Measurements from ENCODE around the gene FARSA. TPM values are rescaled to one million over a fixed set of nuclear protein-coding genes. Genes with fewer than 3 reads are reported as not detected.
A peak's percentile ranks its signal among the peaks of the same experiment; 100 is the strongest.

The FARSA gene
- total and polyA plus RNA-seq, 10 of the 15 experiments (the other 5 are each of a cell fraction or from before 2014, with no cell fraction given): 20.3 to 212 (median 76.4) TPM

DNA sequence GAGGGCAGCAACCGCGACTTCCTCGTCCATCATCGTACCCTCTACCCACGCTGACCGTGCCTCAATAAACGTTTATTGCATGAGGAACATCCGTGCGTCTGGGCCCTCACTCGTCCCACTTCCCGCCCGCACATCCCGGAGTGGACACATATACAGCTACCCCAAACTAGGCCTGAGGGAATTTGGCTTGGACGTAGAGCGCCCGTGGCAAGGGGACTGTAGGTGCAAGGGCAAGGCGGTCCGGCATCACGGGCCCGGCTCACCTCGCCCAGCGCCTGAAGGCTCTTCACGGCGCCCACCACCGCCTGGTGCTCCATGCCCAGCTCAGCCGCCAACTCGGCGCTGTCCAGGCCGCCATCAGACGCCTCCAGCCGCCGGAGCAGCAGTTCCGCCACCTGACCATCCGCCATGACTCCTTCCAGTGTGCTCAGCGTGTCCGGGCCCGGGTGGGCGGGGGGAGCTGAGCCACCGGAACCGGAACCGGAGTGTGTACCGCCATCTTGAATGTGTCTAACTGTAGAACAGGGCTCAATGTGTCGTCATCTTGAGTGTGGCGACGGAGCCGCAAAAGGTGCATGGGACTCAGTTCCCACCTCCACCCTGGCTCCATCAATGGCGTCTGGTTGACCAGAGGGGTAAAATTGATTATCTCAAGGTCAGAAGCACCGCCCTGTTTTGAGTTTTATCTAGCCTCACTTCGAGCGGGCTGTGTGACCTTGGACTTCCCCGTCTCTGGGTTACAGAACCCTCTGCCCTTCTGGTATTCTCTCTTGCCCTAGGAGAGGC, at the start of gene FARSA (continued):
- TF ChIP-seq ATF3 (IDR thresholded peaks at IDR 0.05; ENCODE audit: borderline replicate concordance, extremely low read depth, low read depth, low read length) (no peak), RELB (IDR thresholded peaks at IDR 0.05; ENCODE audit: low read depth) (peak; percentile 58; the same call in 1 of the 2 replicates), JUNB (IDR thresholded peaks at IDR 0.05) (no peak), RUNX3 (IDR thresholded peaks at IDR 0.05; ENCODE audit: low read length) (peak; percentile 46; the same call in 1 of the 2 replicates), CEBPB (IDR thresholded peaks at IDR 0.05; ENCODE audit: borderline replicate concordance in 1 of 2, low read depth in 2 of 2, low read length in 2 of 2) (no peak), ATF7 (IDR thresholded peaks at IDR 0.05; ENCODE audit: low read depth) (0 out of 2 replicates have a peak, but pooled peaks have one; percentile 46), REST (IDR thresholded peaks at IDR 0.05; ENCODE audit: low read depth, low read length) (peak; percentile 36), SIN3A (IDR thresholded peaks at IDR 0.05; ENCODE audit: low read depth, low read length) (peak; percentile 85), BCL3 (IDR thresholded peaks at IDR 0.05; ENCODE audit: borderline replicate concordance, insufficient read depth, low read depth, low read length, poor library complexity, severe bottlenecking) (no peak), YBX1 (IDR thresholded peaks at IDR 0.05) (no peak), PKNOX1 (IDR thresholded peaks at IDR 0.05) (peak; percentile 53), CREM (IDR thresholded peaks at IDR 0.05; ENCODE audit: low read depth) (peak; percentile 71), SMAD1 (IDR thresholded peaks at IDR 0.05; ENCODE audit: low read depth, partially characterized antibody) (no peak), ZBTB40 (IDR thresholded peaks at IDR 0.05; ENCODE audit: borderline replicate concordance) (peak; percentile 94), BCL11A (IDR thresholded peaks at IDR 0.05; ENCODE audit: low read depth, low read length) (no peak), ASH2L (IDR thresholded peaks at IDR 0.05; ENCODE audit: borderline replicate concordance, low read depth) (0 out of 2 replicates have a peak, but pooled peaks have one; percentile 63)

Measured in GM12878 (cell line).